Left renal cortex interstitium (tissue), 4 donors: ENCODE results near the gene SRSF4. TPM values are rescaled to one million over a fixed set of nuclear protein-coding genes. Genes with fewer than 3 reads are reported as not detected.
"Not testable (repeated sequence)": the region's sequence is repeated elsewhere in the genome, so short reads cannot be mapped to it uniquely, and the experiment has no call there.

Experiments
- DNase-seq, 4 donors: peaks; one replicate each; pipeline ENCODE4 v3.0.0-alpha.2; 2013; ENCODE audit warnings: low read depth in 4 of 4, low spot score in 2 of 4, missing footprints in 1 of 4
- polyA plus RNA-seq, 4 donors: library from polyadenylated mRNA; unstranded; fragments of 120-200 nt; gene quantifications; one replicate each; pipeline ENCODE4 v1.2.1, GENCODE V29; 2013; ENCODE audit not compliant: insufficient read length in 4 of 4

SRSF4 gene
- polyA plus RNA-seq, 4 donors = 96.5 to 146 (median 118) TPM

DNA sequence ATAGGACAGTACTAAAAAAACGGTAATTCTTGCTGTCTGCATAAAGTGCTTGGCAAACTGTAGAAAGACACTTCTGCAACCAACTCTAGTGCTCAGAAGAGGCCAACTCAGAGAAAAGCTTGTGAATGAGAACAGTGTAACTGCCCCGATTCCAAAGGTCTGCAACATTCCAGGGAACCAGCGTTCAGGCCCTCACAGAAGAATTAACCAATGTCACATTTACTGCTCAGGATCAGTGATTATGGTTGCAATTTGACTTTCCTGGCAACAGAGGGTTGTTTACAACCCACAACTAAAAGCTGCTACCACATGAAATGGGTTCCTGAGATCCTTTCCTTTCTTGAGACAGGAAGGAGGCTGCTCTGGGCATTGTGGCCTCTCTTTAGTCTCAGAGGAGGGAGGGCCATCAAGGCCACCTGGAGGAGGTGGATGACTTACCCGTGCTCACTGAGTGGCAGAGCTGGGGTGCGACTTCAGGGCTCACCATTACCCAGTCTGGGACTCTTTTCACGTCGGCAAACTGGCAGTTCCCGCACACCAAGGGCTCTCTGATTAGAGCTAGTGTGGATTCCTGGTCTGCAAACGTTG is 15.3 kb downstream of the SRSF4 start:
- no peak for DNase-seq

DNA sequence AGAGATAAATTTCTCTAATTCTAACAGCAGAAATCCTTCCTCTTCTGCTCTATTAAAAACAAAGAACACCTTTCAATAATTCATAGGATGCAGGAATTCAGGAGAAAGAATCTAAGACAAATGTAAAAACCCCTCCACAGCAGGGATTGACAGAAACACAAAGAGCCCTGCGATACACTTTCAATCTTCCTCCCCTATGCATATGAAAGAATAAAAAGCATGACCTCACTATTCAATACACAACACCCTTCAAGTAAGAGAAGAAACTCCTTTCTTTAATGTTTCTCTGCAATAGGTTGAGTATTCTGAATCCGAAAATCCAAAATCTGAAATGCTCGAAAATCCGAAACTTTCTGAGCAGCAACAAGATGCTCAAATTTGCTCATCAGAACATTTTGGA is 17.1 kb downstream of the SRSF4 start:
- DNase-seq = no peak

GRCh38 chr1:29162476-29163138 is 19.1 kb downstream of the SRSF4 start:
- DNase-seq = no peak

DNA sequence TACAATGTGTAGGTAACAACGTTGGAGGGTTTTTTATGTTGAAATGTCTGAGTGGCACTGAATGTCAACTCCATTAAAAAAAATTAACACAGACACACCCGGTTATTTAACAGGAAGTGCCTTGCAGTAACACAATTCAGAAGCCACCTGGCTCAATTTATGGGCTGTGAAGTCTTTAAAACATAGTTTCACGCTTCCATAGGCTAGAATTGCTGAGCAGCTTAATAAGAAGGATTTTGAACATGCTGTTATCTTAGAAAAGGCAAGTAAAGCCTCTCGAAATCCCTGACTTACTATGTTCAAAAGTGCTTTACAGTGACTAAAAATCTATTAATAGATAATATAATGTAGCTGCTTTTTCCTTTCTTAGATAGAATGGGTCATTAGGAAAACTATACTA is 19.7 kb downstream of the SRSF4 start:
- DNase-seq = no peak

GRCh38 chr1:29159773-29160172 is 21.9 kb downstream of the SRSF4 start:
- DNase-seq = no peak

GRCh38 chr1:29157269-29157601 is 24.5 kb downstream of the SRSF4 start:
- DNase-seq = no peak

DNA sequence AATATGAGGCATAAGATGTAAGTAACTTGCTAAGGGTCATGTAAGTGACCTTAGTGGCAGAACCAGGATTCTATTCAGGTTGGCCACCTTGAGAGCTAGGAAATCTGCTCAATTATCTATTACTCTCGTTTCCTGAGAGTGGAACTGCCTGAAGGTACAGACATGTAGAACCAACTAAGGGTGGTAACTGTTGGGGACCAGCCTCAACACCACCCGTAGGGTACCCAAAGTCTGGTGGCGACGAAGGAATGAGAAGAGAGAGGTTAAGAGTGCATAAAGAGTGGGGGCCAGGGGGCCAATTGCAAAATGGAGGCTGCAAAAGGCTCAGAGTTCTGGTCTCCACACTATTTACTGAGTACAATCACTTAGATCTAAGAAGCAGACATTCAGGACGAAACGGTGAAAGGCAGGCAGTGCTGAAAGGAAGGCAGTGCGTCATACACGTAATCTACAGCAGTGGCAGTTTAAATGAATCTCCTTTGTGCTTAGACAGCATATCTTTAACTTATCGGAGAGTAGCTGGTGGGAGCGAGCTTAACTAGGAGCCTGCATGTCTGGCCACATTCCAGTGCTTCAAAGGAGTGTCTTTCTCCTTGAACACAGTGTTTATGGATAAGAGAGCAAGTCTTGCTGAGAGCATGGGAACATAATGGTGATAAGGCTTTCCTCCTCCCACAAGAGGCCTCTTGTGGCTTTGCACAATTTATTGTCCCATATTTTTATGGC is 25.0 kb downstream of the SRSF4 start:
- DNase-seq = no peak

DNA sequence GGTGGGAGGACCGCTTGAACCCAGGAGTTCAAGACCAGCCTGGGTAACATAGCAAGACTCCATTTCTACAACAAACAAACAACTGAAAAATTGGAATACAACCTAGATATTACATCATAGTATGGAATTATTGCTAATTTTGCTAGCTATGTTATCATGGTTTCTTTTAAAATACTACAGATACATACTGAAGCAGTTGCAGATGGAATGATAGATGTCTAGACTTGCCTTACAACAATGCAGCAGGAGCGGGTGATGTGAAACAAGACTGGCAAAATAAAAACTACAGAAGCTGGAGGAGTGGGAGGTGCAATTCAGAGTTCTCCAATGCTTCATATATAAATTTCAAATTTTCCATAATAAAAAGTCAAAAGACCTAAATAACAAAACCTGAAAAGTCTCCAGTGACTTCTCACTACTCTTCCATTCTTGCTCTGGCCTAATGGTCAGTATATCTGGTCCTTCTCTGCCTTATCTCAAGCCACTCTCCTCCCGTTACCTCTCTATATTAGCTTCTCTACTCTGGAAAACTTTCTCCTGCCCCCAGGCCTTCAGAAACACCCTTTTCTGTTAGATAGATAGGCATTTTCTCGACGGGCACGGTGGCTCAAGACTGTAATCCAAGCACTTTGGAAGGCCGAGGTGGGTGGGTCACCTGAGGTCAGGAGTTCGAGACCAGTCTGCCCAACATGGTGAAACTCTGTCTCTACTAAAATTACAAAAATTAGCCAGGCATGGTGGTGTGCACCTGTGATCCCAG is 29.5 kb downstream of the SRSF4 start:
- DNase-seq = no peak

DNA sequence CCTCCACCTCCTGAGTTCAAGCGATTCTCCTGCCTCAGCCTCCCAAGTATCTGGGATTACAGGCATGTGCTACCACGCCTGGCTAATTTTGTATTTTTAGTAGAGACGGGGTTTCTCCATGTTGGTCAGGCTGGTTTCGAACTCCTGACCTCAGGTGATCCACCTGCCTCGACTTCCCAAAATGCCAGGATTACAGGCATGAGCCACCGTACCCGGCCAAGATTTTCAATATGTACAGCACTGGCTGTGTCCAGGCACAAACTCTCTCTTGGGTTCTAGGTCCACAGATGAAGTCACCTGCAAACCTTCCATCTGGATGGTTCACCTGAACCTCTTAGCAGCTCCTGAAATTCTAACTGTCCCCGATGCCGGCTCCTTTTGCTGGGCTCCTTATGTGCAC is 31.4 kb downstream of the SRSF4 start:
- not testable (repeated sequence) for DNase-seq

GRCh38 chr1:29148656-29149491 is 32.8 kb downstream of the SRSF4 start:
- no peak for DNase-seq

GRCh38 chr1:29145739-29146437 is 35.8 kb downstream of the SRSF4 start:
- no peak for DNase-seq

- DNase-seq = no peak
These were observed 37.5 kb downstream of the SRSF4 start for GRCh38 chr1:29144178-29144577.

- DNase-seq = no peak
These were observed 39.0 kb downstream of the SRSF4 start for GRCh38 chr1:29142714-29143113.

- peak in 1 of 4 donors; percentile 37 for DNase-seq
These were observed 45.2 kb downstream of the SRSF4 start for GRCh38 chr1:29136391-29136915.

GRCh38 chr1:29134695-29135028 is 47.0 kb downstream of the SRSF4 start:
- no peak for DNase-seq

GRCh38 chr1:29133861-29134694 is 47.6 kb downstream of the SRSF4 start:
- no peak for DNase-seq

- DNase-seq = not testable (repeated sequence)
These were observed 50.6 kb downstream of the SRSF4 start for GRCh38 chr1:29131056-29131455.

DNA sequence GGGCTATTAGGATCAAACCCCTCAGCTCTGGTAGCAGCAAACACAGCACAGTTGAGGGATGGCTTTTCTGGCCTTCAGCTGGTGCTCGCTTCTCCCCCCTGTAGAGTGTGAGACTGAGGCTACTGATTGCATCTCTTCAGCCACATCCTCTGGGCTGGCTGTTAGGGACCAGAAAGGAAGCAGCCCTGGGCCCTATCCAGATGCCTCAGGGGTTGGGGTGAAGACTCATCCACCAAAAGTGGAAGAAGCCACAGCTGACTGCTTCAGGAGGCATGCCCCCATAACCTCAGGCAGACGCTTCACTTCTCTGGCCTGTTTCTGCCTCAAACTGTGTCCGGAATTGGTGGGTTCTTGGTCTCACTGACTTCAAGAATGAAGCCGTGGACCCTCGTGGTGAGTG is 51.8 kb downstream of the SRSF4 start:
- DNase-seq = no peak

DNA sequence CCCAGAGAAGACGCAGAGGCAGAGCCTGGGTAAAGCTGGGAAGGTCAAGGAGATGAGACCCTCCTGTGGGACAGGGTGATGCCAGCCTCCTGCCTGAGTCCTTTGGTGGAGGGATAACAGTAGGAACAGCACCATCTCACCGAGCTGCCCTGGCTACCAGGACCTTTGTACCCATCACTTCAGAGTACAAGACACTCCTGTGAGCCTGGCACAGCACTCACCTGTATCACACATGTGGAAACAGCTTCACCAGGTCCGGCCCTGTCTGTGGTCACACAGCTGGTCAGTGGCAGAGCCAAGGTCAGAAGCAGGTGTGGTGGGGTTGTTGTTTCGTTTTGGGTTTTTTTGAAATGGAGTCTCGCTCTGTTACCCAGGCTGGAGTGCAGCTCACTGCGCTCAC is 53.0 kb downstream of the SRSF4 start:
- DNase-seq = no peak
